Gastrocnemius medialis (tissue), 4 donors: ENCODE results near the gene TCHP.

Source experiments
- CTCF ChIP-seq, 5 experiments: fragments of 450-650 bp in 3 of 5; fragments of 200-600 bp in 2 of 5; sonication (generic) in 2 of 5; IDR thresholded peaks in 4 of 5; conservative IDR thresholded peaks in 1 of 5; 1 replicate in 4 of 5; 2 replicates in 1 of 5; pipeline ENCODE4 v1.5.1; 2016 to 2019; ENCODE audit warnings: antibody characterized with exemption in 5 of 5, mild to moderate bottlenecking in 3 of 5, moderate library complexity in 3 of 5
- POLR2A ChIP-seq, 2 donors: fragments of 450-650 bp; IDR thresholded peaks; one replicate each; pipeline ENCODE4 v1.6.1; 2017; ENCODE audit warnings: antibody characterized with exemption in 2 of 2, mild to moderate bottlenecking in 2 of 2, moderate library complexity in 2 of 2

DNA sequence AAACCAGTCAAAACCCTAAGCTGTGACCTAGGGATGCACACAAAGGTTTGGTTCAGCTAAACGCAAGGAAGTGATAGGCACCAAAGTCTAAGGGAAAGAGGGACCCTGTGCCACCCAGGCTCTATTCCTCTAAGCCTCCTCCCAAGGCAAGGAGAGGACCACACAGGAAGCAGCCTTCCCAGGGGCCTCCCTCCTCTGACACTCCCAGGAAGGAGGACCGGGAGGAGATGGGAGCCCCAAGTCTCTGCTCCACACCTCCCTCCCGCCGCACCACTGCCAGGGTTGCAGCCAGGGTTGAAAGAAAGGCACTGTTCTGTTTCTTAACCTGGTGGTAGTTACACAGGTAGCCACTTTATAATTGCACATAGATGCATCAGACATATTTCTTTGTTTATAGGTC, 21.9 kb downstream of the TCHP start:
- TF ChIP-seq CTCF (IDR thresholded peaks at IDR 0.05 in 4 of 5, conservative IDR thresholded peaks at IDR 0.05 in 1 of 5): no peak
- TF ChIP-seq POLR2A (IDR thresholded peaks at IDR 0.05): no peak
